Measurements from ENCODE around the gene HAT1. TPM values are rescaled to one million over a fixed set of nuclear protein-coding genes. Genes with fewer than 3 reads are reported as not detected.

The HAT1 gene
- total and polyA plus RNA-seq, 10 donors: 22.1 to 41.9 (median 34.7) TPM

GRCh38 chr2:171963198-171963597 is 40.9 kb downstream of the HAT1 start:
- H3K27ac ChIP-seq: no peak overlapping the region
- H3K9me3 ChIP-seq: no peaks in the 10 kb centered on the region
- no peak for DNase-seq
- 77 to 89% (median 82%) methylated on average over 2 of the region's 2 CpGs for WGBS, 5 donors
- peaks cover 0 to 33% (median 4%) of the 10 kb centered on the region in 6 donors for H3K4me1 ChIP-seq
- peaks cover 0 to 42% (median 20%) of the 10 kb centered on the region in 6 donors for H3K36me3 ChIP-seq
- no peak overlapping the region for H3K4me3 ChIP-seq
- intact Hi-C loops (cut with DNase I; ENCODE audit: low total_unique reads): no loop called here
- no peak for TF ChIP-seq POLR2AphosphoS5 (IDR thresholded peaks at IDR 0.05)
- no peak for TF ChIP-seq POLR2A (IDR thresholded peaks at IDR 0.05)
- TF ChIP-seq CTCF (IDR thresholded peaks at IDR 0.05 in 8 of 11, conservative IDR thresholded peaks at IDR 0.05 in 3 of 11): no peak
- no peaks in the 10 kb centered on the region for H3K27me3 ChIP-seq (replicated peaks in 1 of 7)

DNA sequence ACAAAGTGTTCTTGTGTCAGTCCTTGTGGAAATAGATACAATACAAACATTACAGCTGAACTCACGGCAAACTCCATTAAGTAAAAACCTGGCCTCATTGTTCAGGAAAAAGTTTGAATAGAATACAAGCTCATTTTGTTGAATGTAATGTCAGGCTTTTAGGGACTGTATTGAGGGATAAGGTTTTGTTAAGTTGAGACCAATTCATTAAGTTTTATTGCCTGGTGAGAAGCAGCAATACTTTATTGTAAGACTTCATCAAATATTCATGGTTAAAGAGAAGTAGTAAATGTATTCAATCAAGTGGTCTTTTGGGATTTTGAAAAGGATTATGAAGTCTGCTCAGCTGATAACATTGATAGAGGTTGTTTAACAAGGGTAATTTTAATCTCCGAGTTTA is 42.0 kb downstream of the HAT1 start:
- Histone ChIP-seq H3K27me3 (replicated peaks in 1 of 7) (no peaks in the 10 kb centered on the region), H3K4me1 (peaks cover 0 to 21% (median 0%) of the 10 kb centered on the region in 6 donors), H3K27ac (no peak overlapping the region), H3K9me3 (no peaks in the 10 kb centered on the region), H3K36me3 (peaks cover 0 to 47% (median 25%) of the 10 kb centered on the region in 6 donors), H3K4me3 (no peak overlapping the region)
- WGBS, 5 donors: 70 to 98% (median 97%) methylated on average over 2 of the region's 2 CpGs
- intact Hi-C loops (cut with DNase I; ENCODE audit: low total_unique reads): no loop called here
- DNase-seq: no peak
- TF ChIP-seq POLR2A (IDR thresholded peaks at IDR 0.05) (no peak), CTCF (IDR thresholded peaks at IDR 0.05 in 8 of 11, conservative IDR thresholded peaks at IDR 0.05 in 3 of 11) (no peak)

- DNase-seq: no peak
- Histone ChIP-seq H3K36me3 (peaks cover 0 to 56% (median 31%) of the 10 kb centered on the region in 6 donors), H3K27me3 (replicated peaks in 1 of 7) (no peaks in the 10 kb centered on the region), H3K27ac (no peak overlapping the region), H3K4me3 (no peak overlapping the region), H3K4me1 (peaks cover 0 to 12% (median 0%) of the 10 kb centered on the region in 6 donors), H3K9me3 (no peaks in the 10 kb centered on the region)
- WGBS, 5 donors: 72 to 91% (median 81%) methylated on average over 3 of the region's 3 CpGs
- TF ChIP-seq CTCF (IDR thresholded peaks at IDR 0.05 in 8 of 11, conservative IDR thresholded peaks at IDR 0.05 in 3 of 11) (no peak), POLR2AphosphoS5 (IDR thresholded peaks at IDR 0.05) (no peak), POLR2A (IDR thresholded peaks at IDR 0.05) (no peak)
- intact Hi-C loops (cut with DNase I; ENCODE audit: low total_unique reads): no loop called here
These were observed 43.0 kb downstream of the HAT1 start for GRCh38 chr2:171965238-171965637.

- Histone ChIP-seq H3K27ac (no peak overlapping the region), H3K36me3 (peaks cover 0 to 59% (median 31%) of the 10 kb centered on the region in 6 donors), H3K27me3 (replicated peaks in 1 of 7) (no peaks in the 10 kb centered on the region), H3K4me1 (peaks cover 0 to 8% (median 0%) of the 10 kb centered on the region in 6 donors), H3K4me3 (no peak overlapping the region), H3K9me3 (no peaks in the 10 kb centered on the region)
- no peak for DNase-seq
- TF ChIP-seq CTCF (IDR thresholded peaks at IDR 0.05 in 8 of 11, conservative IDR thresholded peaks at IDR 0.05 in 3 of 11) (no peak), POLR2AphosphoS5 (IDR thresholded peaks at IDR 0.05) (no peak), POLR2A (IDR thresholded peaks at IDR 0.05) (no peak)
- intact Hi-C loops (cut with DNase I; ENCODE audit: low total_unique reads): no loop called here
- 68 to 90% (median 84%) methylated on average over 3 of the region's 3 CpGs for WGBS, 5 donors
These were observed 43.4 kb downstream of the HAT1 start for GRCh38 chr2:171965661-171966060.
